HEK293 (cell line): Measurements from ENCODE around the gene DPH7.

ENCODE experiments used
- EGR2 ChIP-seq: fragments of 450-650 bp; formaldehyde crosslinking; IDR thresholded peaks from 2 replicates; pipeline ENCODE4 v1.5.1; 2016; ENCODE audit warnings: low read depth, missing biosample characterization, missing genetic modification characterization
- PBX3 ChIP-seq: sonication (generic); formaldehyde crosslinking; IDR thresholded peaks from 2 replicates; pipeline ENCODE4 v1.8.1; 2022; ENCODE audit warnings: mild to moderate bottlenecking, moderate library complexity, missing genetic modification reagents
- SALL2 ChIP-seq: fragments of 450-650 bp; formaldehyde crosslinking; IDR thresholded peaks from 2 replicates; pipeline ENCODE4 v1.5.0; 2017; ENCODE audit warnings: missing biosample characterization, mild to moderate bottlenecking, missing genetic modification characterization, borderline replicate concordance

- TF ChIP-seq SALL2 (tag by site-specific recombination), result no peak
- no peak for TF ChIP-seq EGR2 (tag by site-specific recombination)
- TF ChIP-seq PBX3, result no peak
These were observed 62.4 kb downstream of the DPH7 start for GRCh38 chr9:137516144-137516917.
